ENCODE data around the gene RBM33.
"Not testable (repeated sequence)": the region's sequence is repeated elsewhere in the genome, so short reads cannot be mapped to it uniquely, and the experiment has no call there.

Gene RBM33

DNA sequence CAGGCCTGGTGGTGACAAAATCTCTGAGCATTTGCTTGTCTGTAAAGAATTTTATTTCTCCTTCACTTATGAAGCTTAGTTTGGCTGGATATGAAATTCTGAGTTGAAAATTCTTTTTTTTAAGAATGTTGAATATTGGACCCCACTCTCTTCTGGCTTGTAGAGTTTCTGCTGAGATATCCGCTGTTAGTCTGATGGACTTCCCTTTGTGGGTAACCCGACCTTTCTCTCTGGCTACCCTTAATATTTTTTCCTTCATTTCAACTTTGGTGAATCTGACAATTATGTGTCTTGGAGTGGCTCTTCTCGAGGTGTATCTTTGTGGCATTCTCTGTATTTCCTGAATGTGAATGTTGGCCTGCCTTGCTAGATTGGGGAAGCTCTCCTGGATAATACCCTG is 46.2 kb downstream of the RBM33 start:
- DNase-seq (ENCODE audit: low read depth in 2 of 2): not testable (repeated sequence)

DNA sequence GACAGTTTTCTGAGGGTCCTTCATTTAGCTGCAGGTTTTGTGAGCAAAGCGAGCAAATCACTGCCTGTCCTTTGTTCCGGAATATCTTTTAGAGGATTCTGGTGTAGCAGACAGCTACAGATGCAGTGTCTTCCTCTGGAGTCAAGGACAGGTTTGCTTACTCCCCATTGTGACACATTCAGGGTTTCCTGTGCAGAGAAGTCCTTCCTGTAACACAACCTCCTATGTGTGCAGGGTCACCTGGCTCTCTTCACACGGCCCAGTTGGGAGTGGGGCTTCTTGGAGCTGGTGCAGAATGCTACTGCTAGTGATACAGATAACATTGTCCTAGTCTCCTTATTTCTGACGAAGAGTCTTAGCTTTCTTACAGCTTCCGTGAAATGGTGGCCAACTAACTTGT is 47.9 kb downstream of the RBM33 start:
- DNase-seq (ENCODE audit: low read depth in 2 of 2): no peak

DNA sequence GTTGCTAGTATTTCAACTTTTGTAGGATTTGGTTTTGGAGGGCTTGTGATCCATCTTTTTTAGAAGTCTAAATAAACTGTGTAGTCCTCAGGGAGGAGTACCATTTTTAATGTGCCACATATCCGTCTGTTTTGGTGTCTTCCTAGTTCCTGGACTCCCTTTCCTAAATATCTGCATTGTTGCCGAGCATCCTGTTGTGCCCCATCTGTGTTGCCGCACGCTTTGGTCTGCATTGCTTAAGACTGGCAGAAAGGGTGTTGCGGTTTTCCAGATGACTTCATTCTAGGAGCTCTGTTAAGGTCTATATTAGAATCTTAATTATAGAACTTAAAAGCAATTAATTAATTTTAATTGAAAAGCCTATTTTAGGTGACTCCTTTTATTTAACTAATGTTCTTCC is 49.4 kb downstream of the RBM33 start:
- DNase-seq (ENCODE audit: low read depth in 2 of 2): no peak

DNA sequence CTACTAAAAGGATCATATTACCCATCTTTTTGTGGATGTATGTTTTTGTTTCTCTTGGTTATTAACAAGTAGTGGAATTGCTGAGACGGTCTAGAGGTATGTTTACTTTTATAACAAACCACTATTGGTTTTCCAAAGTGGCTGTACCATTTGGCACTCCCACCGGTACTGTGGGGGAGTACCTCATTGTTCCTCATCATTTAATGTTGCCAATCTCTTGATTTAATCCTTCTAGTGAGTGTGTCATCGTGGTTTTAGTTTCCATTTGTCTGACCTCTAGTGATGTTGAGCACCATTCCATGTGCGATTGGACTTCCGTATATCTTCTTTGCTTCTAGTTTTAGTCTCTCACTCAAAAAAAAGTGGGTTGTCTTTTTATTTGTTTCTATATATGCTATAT is 50.4 kb downstream of the RBM33 start:
- DNase-seq (ENCODE audit: low read depth in 2 of 2): no peak

DNA sequence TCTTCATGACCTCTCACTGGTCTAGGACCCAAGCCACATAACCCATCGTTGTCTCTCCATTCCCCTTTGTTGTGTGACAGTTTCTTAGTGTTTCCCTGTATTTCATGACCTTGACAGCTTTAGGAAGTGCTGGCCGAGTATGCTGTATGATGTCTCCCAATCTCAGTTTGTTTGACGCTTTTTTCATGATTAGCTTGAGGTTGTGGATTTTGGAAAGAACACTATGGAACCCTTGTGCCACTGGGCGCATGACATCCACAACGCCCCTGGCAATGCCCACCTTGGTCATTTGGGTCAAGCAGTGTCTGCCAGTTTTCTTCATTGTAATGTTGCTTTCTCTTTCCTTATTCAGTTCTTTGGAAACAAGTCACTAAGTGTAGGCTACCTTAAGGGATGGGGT is 52.3 kb downstream of the RBM33 start:
- DNase-seq (ENCODE audit: low read depth in 2 of 2): no peak

DNA sequence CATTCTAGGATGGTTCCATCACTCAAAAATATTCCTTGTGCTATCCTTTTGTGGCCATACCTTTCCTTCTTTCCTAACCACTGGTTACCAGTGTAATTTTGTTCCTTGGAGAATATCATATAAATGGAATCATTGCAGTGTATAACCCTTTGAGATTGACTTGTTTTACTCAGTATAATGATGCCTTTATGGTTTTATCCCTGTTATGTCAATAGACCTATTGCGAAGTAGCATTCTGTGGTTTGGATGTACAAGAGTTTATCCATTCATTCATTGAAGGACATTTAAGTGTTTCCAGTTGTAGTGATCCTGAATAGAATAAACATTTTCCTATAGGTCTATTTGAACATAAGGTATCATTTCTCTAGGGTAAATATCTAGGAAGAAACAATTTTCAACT is 54.2 kb downstream of the RBM33 start:
- DNase-seq (ENCODE audit: low read depth in 2 of 2): no peak

DNA sequence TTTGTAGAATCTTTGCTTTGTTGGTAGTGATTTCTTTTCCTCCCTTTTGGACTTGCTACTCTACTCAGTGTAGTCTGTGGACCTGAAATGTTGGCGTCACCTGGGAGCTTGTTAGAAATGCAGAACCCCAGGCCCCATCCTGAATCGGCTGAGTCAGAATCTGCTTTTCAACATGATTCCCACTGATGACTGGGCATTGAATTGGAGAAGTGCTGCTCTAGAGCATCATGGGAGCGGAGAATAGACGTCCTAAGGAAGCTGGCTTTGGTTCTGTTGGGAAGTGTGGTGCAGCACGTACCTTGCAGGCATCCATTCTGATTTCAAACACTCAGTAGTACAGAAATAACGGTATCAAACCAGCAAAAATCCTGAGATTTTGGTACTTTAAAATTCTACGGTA is 54.7 kb downstream of the RBM33 start:
- no peak for DNase-seq (ENCODE audit: low read depth in 2 of 2)

DNA sequence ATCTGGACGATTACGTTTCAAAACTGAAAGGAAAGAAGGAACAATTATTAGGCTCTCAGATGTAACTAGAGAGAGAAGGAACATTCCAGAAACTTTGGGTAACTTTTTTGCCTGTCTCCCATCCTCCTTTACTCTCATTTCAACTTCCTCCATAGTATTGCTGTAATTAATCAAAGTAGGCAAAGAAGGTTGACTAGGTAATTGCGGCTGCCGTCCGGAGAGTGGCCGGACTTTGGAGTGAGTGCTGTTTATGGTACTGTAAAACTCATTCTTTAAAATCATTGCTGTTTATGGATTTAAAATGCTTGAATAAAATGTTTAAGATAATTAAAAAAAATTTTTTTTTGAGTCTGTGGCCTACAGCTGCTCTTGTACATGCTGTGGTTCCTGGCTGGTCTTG is 56.4 kb downstream of the RBM33 start:
- no peak for DNase-seq (ENCODE audit: low read depth in 2 of 2)

DNA sequence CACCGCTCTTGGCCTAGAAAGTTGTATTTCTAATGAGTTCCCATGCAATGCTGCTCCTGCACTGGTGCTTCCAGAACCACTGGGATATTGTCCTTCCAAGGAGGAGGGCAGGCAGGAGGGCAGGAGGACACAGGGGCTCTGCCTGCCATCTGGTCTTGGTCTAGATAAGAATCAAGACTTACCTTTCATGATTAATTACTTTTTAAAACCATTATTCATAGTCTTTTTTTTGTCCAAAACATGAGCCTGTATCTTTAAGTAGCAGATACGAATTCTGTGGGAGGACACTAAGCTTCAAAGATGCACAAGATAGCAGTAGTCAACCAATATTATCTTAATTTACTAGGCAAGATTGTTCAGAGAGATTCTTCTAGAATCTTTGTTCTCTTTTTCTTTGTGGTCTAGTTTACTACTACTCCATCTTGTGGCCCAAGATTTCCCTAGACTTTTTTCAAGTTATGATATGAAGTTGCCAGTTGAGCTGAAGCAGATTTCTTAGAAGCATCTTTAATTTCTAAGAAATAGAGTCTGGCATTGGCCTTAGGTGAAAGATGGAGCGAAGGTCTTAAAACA is 57.6 kb downstream of the RBM33 start:
- no peak for DNase-seq (ENCODE audit: low read depth in 2 of 2)

DNA sequence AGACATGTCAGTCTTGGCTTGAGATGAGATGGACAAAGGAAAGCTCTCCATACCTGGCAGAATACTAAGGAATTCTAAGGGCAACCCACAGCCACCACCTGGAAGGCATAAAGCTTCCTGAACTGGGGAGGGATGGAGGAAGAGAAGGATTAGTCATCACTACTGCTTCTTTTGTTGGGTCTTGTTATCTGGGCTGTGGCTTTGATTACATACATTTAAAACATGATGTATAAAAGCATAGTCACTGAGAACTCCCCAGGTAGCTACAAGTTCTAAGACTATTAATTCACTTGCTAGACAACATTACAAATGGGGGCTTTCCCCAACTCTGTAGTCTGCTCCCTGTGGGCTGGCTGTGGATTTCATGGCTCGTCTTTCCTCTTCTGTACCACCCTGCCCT is 58.2 kb downstream of the RBM33 start:
- no peak for DNase-seq (ENCODE audit: low read depth in 2 of 2)

DNA sequence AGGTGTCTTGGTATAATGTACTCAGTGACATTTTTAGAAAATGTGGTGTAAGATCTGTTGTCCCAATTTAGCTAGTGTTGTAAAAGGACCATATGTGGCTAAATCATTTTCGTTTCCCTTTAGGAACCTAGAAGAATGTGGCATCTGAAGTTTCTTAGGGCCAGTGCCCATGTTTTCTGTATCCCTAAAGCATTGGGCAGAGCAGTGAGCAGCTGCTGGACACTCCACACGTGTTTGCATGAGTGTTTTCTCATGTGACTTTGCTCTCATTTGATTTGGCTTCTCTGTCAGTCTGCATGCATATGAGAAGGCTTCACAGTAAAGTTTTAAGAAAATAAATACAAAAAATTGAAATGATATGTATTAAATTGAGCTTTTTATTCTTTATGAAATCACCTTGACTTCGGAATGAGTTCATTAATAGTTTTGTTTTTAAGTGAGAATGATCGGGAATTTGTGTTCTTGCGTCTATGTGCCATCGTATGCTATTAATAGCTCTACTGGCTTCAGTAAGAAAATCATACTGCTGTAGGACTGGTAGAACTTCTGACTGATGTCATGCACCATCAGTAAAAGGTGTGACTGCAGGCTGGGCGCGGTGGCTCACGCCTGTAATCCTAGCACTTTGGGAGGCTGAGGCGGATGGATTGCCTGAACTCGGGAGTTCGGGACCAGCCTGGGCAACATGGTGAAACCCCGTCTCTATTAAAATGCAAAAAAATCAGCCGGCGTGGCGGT is 61.3 kb downstream of the RBM33 start:
- no peak for DNase-seq (ENCODE audit: low read depth in 2 of 2)

DNA sequence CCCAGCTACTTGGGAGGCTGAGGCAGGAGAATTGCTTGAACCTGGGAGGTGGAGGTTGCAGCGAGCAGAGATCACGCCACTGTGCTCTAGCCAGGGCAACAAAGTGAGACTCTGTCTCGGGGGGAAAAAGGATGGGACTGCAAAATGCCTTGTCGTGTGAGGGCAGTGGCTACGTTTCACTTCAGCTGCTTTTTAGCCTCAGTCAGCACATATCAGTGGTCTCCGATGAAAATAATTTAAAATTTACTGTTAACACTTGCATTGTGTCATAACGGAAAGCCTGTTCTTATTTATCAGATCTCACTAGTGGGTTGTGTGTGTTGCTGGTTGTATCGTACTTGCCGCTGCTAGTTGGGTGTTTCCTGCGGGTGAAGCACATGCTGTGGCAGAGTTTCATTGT is 61.9 kb downstream of the RBM33 start:
- DNase-seq (ENCODE audit: low read depth in 2 of 2): no peak

DNA sequence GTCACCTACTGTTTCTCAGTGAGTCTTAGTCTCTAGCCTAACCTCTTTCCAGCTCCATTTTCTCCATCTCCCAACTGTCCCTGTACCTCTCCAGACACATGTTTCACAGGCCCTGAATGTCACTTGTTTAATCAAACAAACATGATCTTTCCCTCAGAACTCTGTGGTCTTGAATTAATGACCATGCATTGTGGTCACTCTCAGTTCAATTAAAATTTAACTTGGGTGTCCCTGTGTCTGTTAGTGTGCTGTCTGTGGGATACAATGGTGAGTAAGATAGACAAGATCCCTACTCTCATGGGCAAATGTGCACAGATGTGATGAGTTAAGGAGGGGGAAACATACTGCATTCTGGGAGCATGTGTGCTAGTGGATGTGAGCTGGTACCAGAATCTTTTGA is 65.0 kb downstream of the RBM33 start:
- no peak for DNase-seq (ENCODE audit: low read depth in 2 of 2)

DNA sequence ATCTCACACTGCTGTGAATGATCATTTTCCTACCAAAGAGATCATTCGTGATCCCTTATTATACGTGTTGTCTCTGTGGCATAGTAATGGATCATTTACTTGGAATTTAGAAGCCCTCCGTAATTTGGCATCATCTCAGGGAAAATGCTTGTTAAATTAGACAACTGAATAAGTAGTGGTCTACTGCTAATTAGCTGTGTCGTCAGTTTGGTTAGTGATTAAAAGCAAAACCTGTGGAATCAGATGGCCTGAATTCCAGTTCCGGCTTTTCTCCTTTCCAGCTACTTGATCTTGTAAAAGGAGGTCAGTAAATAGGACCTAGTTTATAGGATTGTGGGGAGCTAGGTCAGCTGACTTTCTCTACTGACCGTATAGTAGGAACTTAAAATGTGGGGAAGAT is 65.6 kb downstream of the RBM33 start:
- no peak for DNase-seq (ENCODE audit: low read depth in 2 of 2)

DNA sequence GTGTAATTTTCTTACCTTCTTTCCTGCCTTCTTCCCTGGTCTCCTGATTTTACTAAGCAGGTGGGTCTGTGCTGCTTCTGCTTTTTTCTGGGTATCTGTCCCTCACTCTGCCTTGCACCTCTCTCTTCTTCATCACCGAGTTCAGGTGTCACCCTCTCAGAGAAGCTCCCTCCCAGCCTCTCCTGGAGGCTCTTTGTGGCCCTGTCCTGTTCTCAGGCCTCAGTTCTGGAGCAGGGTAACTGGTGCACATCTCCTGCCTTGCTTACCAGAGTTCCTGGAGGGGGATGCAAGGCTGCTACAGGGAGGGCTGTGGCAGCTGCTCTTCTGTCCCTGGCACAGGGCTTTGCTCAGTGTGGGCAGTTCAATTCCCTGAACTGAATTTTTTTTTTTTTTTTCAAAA is 66.1 kb downstream of the RBM33 start:
- DNase-seq (ENCODE audit: low read depth in 2 of 2): no peak

DNA sequence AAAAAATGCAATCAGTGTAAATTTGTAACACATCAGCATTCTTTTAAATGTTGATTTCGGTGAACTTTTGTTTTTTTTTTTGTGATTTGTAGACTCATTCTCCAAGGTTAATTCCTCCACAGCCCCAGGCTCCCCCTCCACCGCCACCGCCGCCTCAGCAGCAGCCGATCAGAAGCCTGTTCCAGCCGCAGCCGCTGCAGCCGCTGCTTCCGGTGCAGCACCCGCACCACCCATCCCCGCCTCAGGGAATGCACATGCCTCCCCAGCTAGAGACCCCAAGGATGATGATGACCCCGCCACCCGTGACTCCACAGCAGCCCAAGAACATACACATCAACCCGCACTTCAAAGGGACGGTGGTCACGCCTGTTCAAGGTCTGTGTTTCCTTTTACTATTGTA is 66.6 kb downstream of the RBM33 start:
- DNase-seq (ENCODE audit: low read depth in 2 of 2): no peak

DNA sequence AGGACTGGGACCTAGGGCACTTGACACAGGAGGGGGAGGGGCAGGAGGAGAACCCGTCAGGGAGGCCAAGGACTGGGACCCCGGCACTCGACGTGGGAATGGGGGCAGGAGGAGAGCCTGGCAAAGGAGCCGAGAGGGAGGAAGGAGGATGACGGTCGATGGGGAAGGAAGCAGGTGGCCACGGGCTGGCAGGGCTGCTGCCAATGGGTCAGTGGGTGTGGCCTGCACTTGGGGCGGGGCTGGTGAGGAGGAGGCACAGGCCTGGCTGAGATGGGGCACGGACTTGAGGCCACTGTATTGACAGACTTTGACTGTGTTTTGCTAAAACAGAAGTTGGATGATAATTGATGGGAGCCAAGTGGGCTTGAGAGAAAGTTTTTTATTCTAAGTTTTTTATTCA is 68.9 kb downstream of the RBM33 start:
- no peak for DNase-seq (ENCODE audit: low read depth in 2 of 2)

DNA sequence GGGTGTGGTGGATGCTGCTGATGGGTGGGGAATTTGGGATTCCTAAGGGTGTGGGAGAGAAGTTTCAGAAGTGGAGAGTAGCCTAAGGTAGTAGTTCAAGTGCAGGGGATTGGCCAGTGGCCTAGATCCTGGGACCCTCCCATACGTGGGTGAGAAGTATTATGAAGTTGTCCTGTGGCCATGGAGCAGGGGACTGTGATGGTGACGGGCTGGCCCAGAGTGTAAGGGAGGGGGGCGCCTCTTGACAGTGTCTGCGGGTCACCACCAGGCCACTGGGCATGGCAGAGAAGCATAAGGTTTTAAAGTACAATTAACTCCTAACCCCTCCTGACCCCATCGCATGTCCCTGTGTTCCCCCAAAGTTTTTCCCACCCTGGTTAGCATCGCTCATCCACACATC is 70.2 kb downstream of the RBM33 start:
- no peak for DNase-seq (ENCODE audit: low read depth in 2 of 2)

DNA sequence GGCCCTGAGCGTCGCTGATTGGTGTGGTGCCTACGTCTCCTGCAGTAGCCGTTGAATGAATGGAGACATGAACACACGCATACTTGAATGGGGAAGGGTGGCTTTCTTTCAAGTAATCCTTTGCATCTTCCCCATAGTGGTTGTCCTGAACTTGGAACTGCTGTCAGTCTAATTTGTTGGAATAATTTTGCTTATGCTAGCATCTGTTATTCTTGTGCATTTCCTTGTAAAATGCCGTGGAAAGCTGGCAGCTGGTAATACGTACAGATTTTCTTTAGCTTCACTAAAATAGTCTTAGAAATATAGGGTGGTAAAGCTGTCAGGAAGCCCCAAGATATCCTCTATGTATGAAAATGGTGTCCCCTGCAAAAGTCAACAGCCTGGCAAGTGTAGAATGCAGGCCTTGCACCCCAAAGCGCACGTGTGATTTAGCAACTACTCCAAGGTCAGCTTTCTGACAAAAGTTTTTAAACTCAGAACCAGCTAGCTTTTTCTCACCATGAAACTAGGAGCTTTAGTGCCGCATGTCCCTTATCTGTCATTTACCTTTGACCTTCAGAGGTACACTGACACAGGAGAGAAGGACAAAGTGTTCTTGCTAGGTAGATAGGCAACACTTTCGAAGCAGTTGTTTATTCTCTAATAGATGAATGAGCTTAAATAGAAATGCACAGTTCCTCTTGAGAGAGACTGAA is 70.8 kb downstream of the RBM33 start:
- DNase-seq (ENCODE audit: low read depth in 2 of 2): no peak

DNA sequence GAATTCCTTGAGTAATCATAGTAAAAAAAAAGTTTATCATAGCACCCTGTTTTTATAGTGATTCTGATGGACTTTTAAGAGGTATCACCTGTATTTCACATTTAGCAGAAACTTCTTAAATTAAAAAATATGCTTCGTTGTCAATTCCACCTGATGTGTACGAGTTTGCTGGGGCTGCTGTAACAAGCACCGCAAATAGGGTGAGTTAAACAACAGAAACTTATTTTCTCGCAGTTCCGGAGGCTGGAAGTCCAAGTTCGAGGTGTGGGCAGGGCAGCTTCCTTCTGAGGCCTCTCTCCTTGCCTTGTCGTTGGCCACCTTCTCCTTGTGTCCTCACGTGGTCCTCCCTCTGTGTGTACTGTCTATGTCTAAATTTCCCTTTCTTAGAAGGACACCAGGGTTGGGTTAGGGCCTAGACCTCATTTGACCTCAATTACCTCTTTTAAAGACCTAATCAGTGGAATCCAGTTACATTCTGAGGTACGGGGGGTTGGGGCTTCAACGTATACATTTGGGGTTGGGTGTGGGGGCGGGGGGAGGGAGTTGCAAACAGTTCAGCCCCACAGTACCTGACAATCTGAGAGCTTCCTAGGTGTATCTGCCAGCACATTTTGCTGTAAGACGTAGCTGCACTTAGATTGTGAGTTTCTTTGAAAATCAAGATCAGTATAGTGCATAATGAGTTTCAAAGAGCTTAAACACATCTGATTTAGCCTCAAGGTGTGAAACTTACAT is 72.7 kb downstream of the RBM33 start:
- no peak for DNase-seq (ENCODE audit: low read depth in 2 of 2)

DNA sequence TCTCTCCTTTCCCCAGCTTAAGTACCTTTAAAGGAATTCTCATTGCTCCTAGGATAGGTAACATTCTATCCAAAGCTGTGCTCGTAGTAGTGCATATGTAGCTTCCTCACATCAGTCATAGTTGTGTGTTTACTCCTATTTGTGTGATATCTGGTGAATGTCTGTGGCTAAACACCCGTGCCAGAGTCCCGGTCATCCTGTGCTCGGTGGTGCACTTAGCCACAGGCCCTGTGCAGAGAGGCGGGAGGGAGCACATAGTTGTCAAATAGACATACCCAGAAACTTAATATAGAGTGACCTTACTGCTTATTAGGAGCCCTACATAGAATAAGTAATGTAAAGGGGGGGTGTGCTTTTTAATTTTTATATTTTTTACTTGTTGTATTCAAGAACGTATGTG is 76.6 kb downstream of the RBM33 start:
- DNase-seq (ENCODE audit: low read depth in 2 of 2): no peak

DNA sequence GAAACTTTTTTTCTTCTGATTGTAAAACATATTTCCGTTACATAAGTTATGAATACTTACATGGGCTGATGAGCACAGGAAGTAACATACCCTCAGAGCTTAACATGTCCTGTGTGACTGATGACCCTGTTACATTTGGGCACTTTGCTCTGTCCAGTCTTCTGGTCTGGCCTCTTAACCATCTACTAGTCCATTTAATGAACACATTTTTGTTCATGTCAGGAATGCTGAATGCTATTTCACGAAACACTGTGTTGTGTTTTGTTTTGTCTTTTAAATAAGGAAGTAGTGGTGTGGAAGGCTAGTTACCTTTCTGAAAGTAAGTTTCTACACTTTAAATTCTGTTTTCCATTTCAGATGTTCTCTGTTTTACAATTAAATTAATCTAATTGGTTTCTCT is 77.7 kb downstream of the RBM33 start:
- DNase-seq (ENCODE audit: low read depth in 2 of 2): no peak

DNA sequence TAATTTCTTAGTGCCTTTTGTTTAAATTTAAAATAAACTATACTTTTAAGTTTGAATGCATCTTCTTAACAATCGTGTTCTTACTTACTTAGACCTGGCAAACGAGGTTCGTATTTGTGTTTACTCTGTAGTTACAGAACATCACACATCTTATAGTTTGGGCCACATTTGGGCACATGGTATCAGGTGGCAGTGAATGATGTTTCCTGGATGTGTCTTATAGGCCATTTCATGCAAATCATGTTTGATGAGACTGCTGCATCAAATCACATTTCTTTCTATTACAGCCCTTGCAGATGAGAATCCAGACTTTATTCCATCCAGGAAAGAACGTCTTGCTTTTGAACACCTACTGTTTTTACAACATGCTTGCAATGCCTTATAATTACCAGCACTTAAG is 78.5 kb downstream of the RBM33 start:
- DNase-seq (ENCODE audit: low read depth in 2 of 2): no peak

Data from stimulated activated CD8-positive, alpha-beta memory T cell treated with anti-CD3 and anti-CD28 coated beads, Interleukin-15, amount 100 ng/mL, for 48 hours (primary cell).